ENCODE data around the gene PKD2L2.
"Not testable (repeated sequence)": the region's sequence is repeated elsewhere in the genome, so short reads cannot be mapped to it uniquely, and the experiment has no call there.

Gene PKD2L2

GRCh38 chr5:137888466-137888862 lies 793 bp upstream of the PKD2L2 start:
- no peak for DNase-seq (ENCODE audit: low spot score)

GRCh38 chr5:137890845-137891244 lies 1.6 kb downstream of the PKD2L2 start:
- DNase-seq (ENCODE audit: low spot score): no peak

GRCh38 chr5:137891849-137892248 lies 2.6 kb downstream of the PKD2L2 start:
- DNase-seq (ENCODE audit: low spot score): no peak

- DNase-seq (ENCODE audit: low spot score): no peak
These were observed 5.3 kb downstream of the PKD2L2 start for GRCh38 chr5:137894586-137894985.

GRCh38 chr5:137896560-137896959 lies 7.3 kb downstream of the PKD2L2 start:
- no peak for DNase-seq (ENCODE audit: low spot score)

GRCh38 chr5:137899493-137899892 lies 10.2 kb downstream of the PKD2L2 start:
- DNase-seq (ENCODE audit: low spot score): no peak

GRCh38 chr5:137901011-137901817 lies 12.0 kb downstream of the PKD2L2 start:
- no peak for DNase-seq (ENCODE audit: low spot score)

- DNase-seq (ENCODE audit: low spot score): no peak
These were observed 13.3 kb downstream of the PKD2L2 start for GRCh38 chr5:137902408-137903133.

GRCh38 chr5:137914758-137915157 lies 25.5 kb downstream of the PKD2L2 start:
- DNase-seq (ENCODE audit: low spot score): no peak

GRCh38 chr5:137916923-137917322 lies 27.7 kb downstream of the PKD2L2 start:
- no peak for DNase-seq (ENCODE audit: low spot score)

- no peak for DNase-seq (ENCODE audit: low spot score)
These were observed 32.7 kb downstream of the PKD2L2 start for GRCh38 chr5:137921931-137922330.

- no peak for DNase-seq (ENCODE audit: low spot score)
These were observed 34.6 kb downstream of the PKD2L2 start for GRCh38 chr5:137923856-137924255.

- DNase-seq (ENCODE audit: low spot score): no peak
These were observed 43.5 kb downstream of the PKD2L2 start for GRCh38 chr5:137932800-137933199.

GRCh38 chr5:137933491-137933911 lies 44.2 kb downstream of the PKD2L2 start:
- no peak for DNase-seq (ENCODE audit: low spot score)

- DNase-seq (ENCODE audit: low spot score): no peak
These were observed 45.9 kb downstream of the PKD2L2 start for GRCh38 chr5:137935190-137935589.

- no peak for DNase-seq (ENCODE audit: low spot score)
These were observed 46.4 kb downstream of the PKD2L2 start for GRCh38 chr5:137935694-137936093.

GRCh38 chr5:137937994-137938750 lies 48.9 kb downstream of the PKD2L2 start:
- DNase-seq (ENCODE audit: low spot score): no peak

GRCh38 chr5:137938751-137939143 lies 49.5 kb downstream of the PKD2L2 start:
- DNase-seq (ENCODE audit: low spot score): no peak

GRCh38 chr5:137939331-137939730 lies 50.1 kb downstream of the PKD2L2 start:
- no peak for DNase-seq (ENCODE audit: low spot score)

- DNase-seq (ENCODE audit: low spot score): not testable (repeated sequence)
These were observed 55.0 kb downstream of the PKD2L2 start for GRCh38 chr5:137944280-137944679.

GRCh38 chr5:137945825-137946224 lies 56.6 kb downstream of the PKD2L2 start:
- no peak for DNase-seq (ENCODE audit: low spot score)

- DNase-seq (ENCODE audit: low spot score): no peak
These were observed 65.0 kb downstream of the PKD2L2 start for GRCh38 chr5:137954131-137954879.

Measured in hematopoietic multipotent progenitor cell treated with erythropoietin and hydrocortisone succinate and interleukin-3 and kit ligand, for 17 days (in vitro differentiated cells).